ENCODE results near the gene LRCH1. TPM values are rescaled to one million over a fixed set of nuclear protein-coding genes. Genes with fewer than 3 reads are reported as not detected.

The LRCH1 gene
- total and polyA plus RNA-seq, 2 of the 13 experiments (the other 11 are each of a cell fraction or from before 2014, with no cell fraction given) = 4.1 to 12.6 TPM

GRCh38 chr13:46603165-46603603 lies 50.2 kb downstream of the LRCH1 start:
- ChIA-PET CTCF (ENCODE audit: low intra/inter-chr PET ratio, low total read pairs) (interaction anchor here (1.3 kb wide), 1 partner anchor 117 kb away, joined by 5 read pairs; no protein-coding TSS in a partner anchor), POLR2A (no interaction called here)
- intact Hi-C loops (cut with micrococcal nuclease; ENCODE audit: unreplicated experiment) = no loop called here
- 49% methylated on average over 4 of the region's 4 CpGs for WGBS (ENCODE audit: low lambda C conversion rate)
- no peaks in the 10 kb centered on the region for H4K20me1 ChIP-seq (ENCODE audit: insufficient read depth, low read length)
- DNase-seq (ENCODE audit: low spot score) = peak; percentile 65
- no peak overlapping the region for H3K4me3 ChIP-seq (replicated peaks in 1 of 3; ENCODE audit: insufficient read depth in 1 of 3, low read depth in 2 of 3, low read length in 3 of 3)
- peak; percentile 53 for ATAC-seq
- in situ Hi-C loops (cut with HindIII; ENCODE audit: extremely low pct_ligation_motif_present, low pct_unique_long_range_greater_than_20kb) = no loop called here
- peak; percentile 42 for FAIRE-seq
- H3K9ac ChIP-seq (ENCODE audit: insufficient read depth, low read depth, low read length) = no peak overlapping the region
- peak overlapping the region; percentile 25 for H3K27ac ChIP-seq (ENCODE audit: extremely low read length, insufficient read depth, low read length)
- peaks cover 41% of the 10 kb centered on the region for H3K79me2 ChIP-seq (ENCODE audit: insufficient read depth, low read length)
- 0 out of 2 replicates have a peak overlapping the region, but pooled peaks have one; percentile 9 for H3K4me2 ChIP-seq (ENCODE audit: low read depth, low read length)
- BruUV-seq (replicated peaks) = no TSS peak
- peaks cover 83% of the 10 kb centered on the region for H3K4me1 ChIP-seq (ENCODE audit: insufficient read depth, low read length)
- no peaks in the 10 kb centered on the region for H3K27me3 ChIP-seq (ENCODE audit: control insufficient read depth in 1 of 2, insufficient read depth in 2 of 2, low read length in 2 of 2)
- no peaks in the 10 kb centered on the region for H3K9me3 ChIP-seq (ENCODE audit: low read length)
- H3K36me3 ChIP-seq (replicated peaks in 1 of 2; ENCODE audit: control insufficient read depth in 1 of 2, insufficient read depth in 2 of 2, low read length in 2 of 2) = no peaks in the 10 kb centered on the region
- no peak overlapping the region for H2AFZ ChIP-seq (ENCODE audit: low read length)
- TF ChIP-seq MXI1 (IDR thresholded peaks at IDR 0.05; ENCODE audit: borderline replicate concordance, low read depth, low read length) = no peak
- TF ChIP-seq SMC3 (IDR thresholded peaks at IDR 0.05; ENCODE audit: low read length) = peak; percentile 40; the same call in 1 of the 2 replicates
- TF ChIP-seq SOX13 (IDR thresholded peaks at IDR 0.05) = no peak
- 0 out of 4 replicates have a peak, but pooled peaks of 1 of the 2 experiments have one; percentile 15 for TF ChIP-seq SOX13 (CRISPR knock-in tag; conservative IDR thresholded peaks at IDR 0.05 in 1 of 2, IDR thresholded peaks at IDR 0.05 in 1 of 2)
- TF ChIP-seq, protein P1, sequence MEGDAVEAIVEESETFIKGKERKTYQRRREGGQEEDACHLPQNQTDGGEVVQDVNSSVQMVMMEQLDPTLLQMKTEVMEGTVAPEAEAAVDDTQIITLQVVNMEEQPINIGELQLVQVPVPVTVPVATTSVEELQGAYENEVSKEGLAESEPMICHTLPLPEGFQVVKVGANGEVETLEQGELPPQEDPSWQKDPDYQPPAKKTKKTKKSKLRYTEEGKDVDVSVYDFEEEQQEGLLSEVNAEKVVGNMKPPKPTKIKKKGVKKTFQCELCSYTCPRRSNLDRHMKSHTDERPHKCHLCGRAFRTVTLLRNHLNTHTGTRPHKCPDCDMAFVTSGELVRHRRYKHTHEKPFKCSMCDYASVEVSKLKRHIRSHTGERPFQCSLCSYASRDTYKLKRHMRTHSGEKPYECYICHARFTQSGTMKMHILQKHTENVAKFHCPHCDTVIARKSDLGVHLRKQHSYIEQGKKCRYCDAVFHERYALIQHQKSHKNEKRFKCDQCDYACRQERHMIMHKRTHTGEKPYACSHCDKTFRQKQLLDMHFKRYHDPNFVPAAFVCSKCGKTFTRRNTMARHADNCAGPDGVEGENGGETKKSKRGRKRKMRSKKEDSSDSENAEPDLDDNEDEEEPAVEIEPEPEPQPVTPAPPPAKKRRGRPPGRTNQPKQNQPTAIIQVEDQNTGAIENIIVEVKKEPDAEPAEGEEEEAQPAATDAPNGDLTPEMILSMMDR (CRISPR knock-in tag; IDR thresholded peaks at IDR 0.05) = peak; percentile 58
- TF ChIP-seq TEAD3 (CRISPR knock-in tag; optimal IDR thresholded peaks at IDR 0.05; ENCODE audit: borderline replicate concordance) = peak; percentile 7
- no peak for TF ChIP-seq ZBTB26 (CRISPR knock-in tag; IDR thresholded peaks at IDR 0.05; ENCODE audit: borderline replicate concordance)
- no peak for TF ChIP-seq BORCS8-MEF2B (CRISPR knock-in tag; IDR thresholded peaks at IDR 0.05)
- TF ChIP-seq HOMEZ (CRISPR knock-in tag; IDR thresholded peaks at IDR 0.05; ENCODE audit: low read depth) = peak; percentile 62; the same call in 1 of the 2 replicates
- TF ChIP-seq, protein P2, sequence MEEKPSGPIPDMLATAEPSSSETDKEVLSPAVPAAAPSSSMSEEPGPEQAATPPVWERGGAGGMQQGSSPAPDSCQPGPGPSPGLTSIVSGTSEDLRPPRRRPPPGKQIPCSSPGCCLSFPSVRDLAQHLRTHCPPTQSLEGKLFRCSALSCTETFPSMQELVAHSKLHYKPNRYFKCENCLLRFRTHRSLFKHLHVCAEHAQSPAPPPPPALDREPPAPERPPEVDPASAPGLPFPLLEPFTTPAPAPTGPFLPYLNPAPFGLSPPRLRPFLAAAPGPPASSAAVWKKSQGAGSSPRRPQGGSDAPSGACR (CRISPR knock-in tag; IDR thresholded peaks at IDR 0.05) = no peak
- TF ChIP-seq ZNF20 (CRISPR knock-in tag; IDR thresholded peaks at IDR 0.05) = no peak
- no peak for TF ChIP-seq FOXP1 (IDR thresholded peaks at IDR 0.05)
- TF ChIP-seq FOXP1 (CRISPR knock-in tag; IDR thresholded peaks at IDR 0.05) = no peak
- TF ChIP-seq, protein P3, sequence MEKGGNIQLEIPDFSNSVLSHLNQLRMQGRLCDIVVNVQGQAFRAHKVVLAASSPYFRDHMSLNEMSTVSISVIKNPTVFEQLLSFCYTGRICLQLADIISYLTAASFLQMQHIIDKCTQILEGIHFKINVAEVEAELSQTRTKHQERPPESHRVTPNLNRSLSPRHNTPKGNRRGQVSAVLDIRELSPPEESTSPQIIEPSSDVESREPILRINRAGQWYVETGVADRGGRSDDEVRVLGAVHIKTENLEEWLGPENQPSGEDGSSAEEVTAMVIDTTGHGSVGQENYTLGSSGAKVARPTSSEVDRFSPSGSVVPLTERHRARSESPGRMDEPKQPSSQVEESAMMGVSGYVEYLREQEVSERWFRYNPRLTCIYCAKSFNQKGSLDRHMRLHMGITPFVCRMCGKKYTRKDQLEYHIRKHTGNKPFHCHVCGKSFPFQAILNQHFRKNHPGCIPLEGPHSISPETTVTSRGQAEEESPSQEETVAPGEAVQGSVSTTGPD (CRISPR knock-in tag; IDR thresholded peaks at IDR 0.05) = no peak
- no peak for TF ChIP-seq MAFK (conservative IDR thresholded peaks at IDR 0.05 in 1 of 2, IDR thresholded peaks at IDR 0.05 in 1 of 2; ENCODE audit: low read length in 2 of 2)
- peak; percentile 88 for TF ChIP-seq MIXL1 (CRISPR knock-in tag; IDR thresholded peaks at IDR 0.05)
- TF ChIP-seq RFXANK (CRISPR knock-in tag; IDR thresholded peaks at IDR 0.05) = no peak
- no peak for TF ChIP-seq KDM3A (CRISPR knock-in tag; IDR thresholded peaks at IDR 0.05; ENCODE audit: low read depth)
- TF ChIP-seq FOSL2 (CRISPR knock-in tag; IDR thresholded peaks at IDR 0.05) = 0 out of 2 replicates have a peak, but pooled peaks have one; percentile 11
- no peak for TF ChIP-seq MYNN (CRISPR knock-in tag; IDR thresholded peaks at IDR 0.05; ENCODE audit: low read depth)
- TF ChIP-seq JUND (CRISPR knock-in tag; IDR thresholded peaks at IDR 0.05) = no peak

Data from HepG2 (cell line).